DOHH2 (cell line): ENCODE results near the gene IRF2.

Experiments used
- CTCF ChIP-seq: fragments of 200-600 bp; sonication (generic); IDR thresholded peaks from one replicate; pipeline ENCODE4 v1.5.1; 2014; ENCODE audit warnings: antibody characterized with exemption, mild to moderate bottlenecking, low read depth, low read length; ENCODE audit not compliant: poor library complexity, severe bottlenecking
- EZH2phosphoT487 ChIP-seq: fragments of 200-600 bp; sonication (generic); IDR thresholded peaks from 2 replicates; pipeline ENCODE4 v1.6.1; 2017; ENCODE audit warnings: borderline replicate concordance, mild to moderate bottlenecking, antibody characterized with exemption, low read length, moderate library complexity, mixed read lengths

- TF ChIP-seq CTCF (no peak), EZH2phosphoT487 (no peak)
Measured at GRCh38 chr4:184461711-184462441, 12.5 kb downstream of the IRF2 start.
